ENCODE measurements around the gene SYT8. TPM values are rescaled to one million over a fixed set of nuclear protein-coding genes. Genes with fewer than 3 reads are reported as not detected.

SYT8 gene
- total RNA-seq, 1 donor from 2014 or later, result not detected

DNA sequence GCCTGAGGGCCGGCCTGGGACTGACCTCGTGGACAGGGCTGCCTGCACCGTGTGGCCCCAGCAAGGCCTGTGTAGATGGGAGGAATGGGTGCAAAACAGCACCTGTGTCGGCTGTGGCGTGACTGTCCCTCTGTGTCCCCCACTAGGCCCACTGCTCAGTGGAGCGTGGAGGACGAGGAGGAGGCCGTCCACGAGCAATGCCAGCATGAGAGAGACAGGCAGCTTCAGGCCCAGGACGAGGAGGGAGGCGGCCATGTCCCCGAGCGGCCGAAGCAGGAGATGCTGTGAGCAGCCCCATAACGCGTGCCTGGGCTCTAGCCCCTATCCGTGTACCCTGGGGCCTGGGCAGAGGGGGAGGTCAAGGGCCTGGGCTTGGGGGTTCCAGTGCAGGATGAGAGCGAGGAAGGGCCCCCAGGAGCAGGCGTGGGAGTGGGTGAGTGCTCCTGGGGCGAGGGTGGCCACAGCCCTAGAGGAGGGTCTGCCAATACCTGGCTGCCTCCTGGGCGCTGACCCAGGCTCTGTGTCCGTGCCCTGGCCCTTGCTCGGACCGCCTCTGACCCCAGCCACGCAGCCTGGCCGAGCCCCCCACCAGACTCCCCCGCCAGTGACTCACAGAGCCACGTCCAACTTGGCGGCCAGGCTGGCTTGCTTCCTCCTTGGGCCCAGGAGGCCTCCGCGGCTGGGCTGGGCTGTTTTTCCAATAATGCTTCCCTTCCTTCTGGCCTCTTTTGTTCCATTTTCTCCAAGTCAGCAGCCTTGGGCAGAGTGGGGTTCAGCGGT, 45.3 kb downstream of the SYT8 start:
- TF ChIP-seq, protein P1, sequence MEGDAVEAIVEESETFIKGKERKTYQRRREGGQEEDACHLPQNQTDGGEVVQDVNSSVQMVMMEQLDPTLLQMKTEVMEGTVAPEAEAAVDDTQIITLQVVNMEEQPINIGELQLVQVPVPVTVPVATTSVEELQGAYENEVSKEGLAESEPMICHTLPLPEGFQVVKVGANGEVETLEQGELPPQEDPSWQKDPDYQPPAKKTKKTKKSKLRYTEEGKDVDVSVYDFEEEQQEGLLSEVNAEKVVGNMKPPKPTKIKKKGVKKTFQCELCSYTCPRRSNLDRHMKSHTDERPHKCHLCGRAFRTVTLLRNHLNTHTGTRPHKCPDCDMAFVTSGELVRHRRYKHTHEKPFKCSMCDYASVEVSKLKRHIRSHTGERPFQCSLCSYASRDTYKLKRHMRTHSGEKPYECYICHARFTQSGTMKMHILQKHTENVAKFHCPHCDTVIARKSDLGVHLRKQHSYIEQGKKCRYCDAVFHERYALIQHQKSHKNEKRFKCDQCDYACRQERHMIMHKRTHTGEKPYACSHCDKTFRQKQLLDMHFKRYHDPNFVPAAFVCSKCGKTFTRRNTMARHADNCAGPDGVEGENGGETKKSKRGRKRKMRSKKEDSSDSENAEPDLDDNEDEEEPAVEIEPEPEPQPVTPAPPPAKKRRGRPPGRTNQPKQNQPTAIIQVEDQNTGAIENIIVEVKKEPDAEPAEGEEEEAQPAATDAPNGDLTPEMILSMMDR (IDR thresholded peaks at IDR 0.05; ENCODE audit: borderline replicate concordance), result no peak
- DNase-seq, result peak; percentile 84
- intact Hi-C loops (cut with micrococcal nuclease), result loop anchor here (5.0 kb wide), 1 partner anchor 42 kb away; no protein-coding TSS in a partner anchor
- H3K9me3 ChIP-seq (replicated peaks), result no peaks in the 10 kb centered on the region
- no peaks in the 10 kb centered on the region for H3K27me3 ChIP-seq (ENCODE audit: low read depth)
- H3K36me3 ChIP-seq, result peaks cover 12% of the 10 kb centered on the region
- H3K4me3 ChIP-seq, result peak overlapping the region; percentile 45
- H3K4me1 ChIP-seq, result peaks cover 80% of the 10 kb centered on the region
- H3K27ac ChIP-seq (replicated peaks), result peak overlapping the region; percentile 97

DNA sequence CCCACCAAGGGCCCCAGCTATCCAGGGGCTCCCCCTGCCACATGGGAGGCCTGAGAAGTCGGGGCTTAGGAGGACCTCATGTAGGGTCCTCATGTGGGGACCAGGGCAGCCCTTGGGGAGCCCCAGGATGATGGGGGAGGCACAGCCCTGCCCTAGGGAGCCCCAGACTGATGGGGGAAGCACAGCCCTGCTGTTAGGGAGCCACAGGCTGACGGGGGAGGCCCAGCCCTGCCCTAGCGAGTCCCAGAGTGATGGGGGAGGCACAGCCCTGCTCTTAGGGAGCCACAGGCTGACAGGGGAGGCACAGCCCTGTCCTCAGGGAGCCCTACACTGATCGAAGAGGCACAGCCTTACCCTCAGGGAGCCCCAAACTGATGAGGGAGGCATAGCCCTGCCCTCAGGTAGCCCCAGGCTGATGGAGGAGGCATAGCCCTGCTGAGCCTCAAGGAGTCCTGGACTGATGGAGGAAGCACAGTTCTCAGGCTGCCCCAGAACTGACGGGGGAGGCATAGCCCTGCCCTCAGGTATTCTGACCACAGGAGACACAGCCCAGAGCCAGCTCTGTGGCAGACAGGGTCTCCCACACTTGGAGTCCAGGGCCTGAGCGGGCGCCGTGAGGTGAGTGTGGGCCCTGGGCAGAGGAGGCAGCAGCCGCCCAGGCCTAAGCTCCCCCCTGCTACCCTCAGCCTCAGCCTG, 46.1 kb downstream of the SYT8 start:
- Histone ChIP-seq H3K36me3 (peaks cover 14% of the 10 kb centered on the region), H3K4me1 (peaks cover 73% of the 10 kb centered on the region), H3K9me3 (replicated peaks) (no peaks in the 10 kb centered on the region), H3K4me3 (peak overlapping the region; percentile 45), H3K27ac (replicated peaks) (peak overlapping the region; percentile 97), H3K27me3 (ENCODE audit: low read depth) (no peaks in the 10 kb centered on the region)
- DNase-seq, result peak; percentile 19
- TF ChIP-seq, protein P1 (IDR thresholded peaks at IDR 0.05; ENCODE audit: borderline replicate concordance), result no peak
- intact Hi-C loops (cut with micrococcal nuclease), result loop anchor here (5.0 kb wide), 1 partner anchor 41 kb away; no protein-coding TSS in a partner anchor

DNA sequence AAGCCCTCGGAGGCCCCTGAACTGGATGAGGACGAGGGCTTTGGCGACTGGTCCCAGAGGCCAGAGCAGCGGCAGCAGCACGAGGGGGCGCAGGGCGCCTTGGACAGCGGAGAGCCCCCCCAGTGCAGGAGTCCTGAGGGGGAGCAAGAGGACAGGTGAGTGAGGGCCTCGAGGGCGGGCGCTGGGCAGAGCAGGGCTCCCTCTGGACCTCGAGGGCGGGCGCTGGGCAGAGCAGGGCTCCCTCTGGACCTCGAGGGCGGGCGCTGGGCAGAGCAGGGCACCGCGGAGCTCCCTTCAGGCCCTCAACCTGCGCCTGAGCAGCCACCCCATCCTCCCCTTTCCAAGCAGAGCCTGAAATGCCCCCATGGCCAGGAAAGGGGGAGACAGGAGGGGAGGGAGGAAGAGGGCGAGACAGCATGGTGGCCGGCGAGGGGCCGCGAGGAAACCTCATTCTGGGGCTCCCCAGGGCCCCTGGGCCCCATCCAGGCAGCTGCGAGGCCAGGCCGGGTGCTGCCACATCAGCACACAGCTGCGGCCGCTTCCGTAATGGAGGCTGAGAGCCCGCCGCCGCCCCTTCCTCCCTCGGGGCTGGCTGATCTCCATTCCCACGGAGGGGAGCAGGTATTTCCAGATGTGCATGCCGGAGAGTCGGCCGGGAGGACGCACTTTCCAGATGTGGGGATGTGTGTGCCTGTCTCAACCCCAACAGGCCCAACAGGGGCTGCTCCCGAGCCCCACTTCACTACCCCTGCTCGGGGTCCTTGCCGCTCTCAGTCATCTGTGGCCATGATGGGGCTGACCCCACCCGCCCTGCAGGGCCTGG, 46.9 kb downstream of the SYT8 start:
- peaks cover 14% of the 10 kb centered on the region for H3K36me3 ChIP-seq

DNA sequence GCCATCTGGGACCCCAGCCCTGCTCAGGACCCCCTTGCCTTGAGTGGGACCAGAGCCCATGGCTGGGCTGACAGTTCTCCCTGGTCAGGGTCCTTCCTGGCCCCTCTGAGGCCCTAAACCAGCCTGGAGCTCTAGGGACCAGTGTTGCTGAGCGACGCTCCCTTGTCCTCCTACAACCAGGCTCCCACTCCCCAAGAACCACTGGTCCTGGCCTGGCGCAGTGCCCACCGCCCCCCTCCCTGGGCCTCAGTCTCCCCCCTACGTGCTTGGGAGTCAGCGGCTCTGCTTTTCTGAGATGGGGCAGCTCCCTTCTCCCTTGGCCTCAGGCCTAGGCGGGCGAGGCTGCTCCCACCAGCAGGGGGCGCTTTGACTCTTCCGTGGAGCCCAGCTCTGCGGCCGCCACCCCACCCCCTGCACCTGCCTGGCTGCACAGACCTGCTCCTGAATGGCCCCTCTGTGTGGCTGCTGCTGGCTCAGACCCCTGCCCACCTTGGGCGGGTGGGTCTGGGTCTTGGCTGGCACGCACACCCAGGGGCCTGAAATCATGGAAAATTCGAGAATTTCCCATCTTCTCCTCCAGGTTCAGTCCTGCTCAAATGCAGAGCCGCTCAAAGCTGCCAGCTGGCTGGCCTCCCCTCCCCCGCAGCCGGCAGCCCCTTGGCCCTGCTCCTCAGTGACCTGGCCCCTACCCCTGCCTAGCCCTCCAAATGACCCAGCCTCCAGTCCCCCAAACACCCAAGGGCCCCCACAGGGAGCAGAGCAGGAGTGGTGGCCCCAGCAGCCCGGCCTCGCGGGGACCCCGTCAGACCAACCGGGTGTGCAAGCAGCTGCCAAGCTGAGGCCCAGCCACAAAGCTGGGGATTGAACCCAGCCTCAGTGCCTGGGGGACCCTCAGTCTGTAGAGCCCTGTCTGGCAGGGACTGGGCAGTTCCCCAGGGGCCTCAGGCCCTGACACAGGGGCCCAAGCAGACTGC, 47.8 kb downstream of the SYT8 start:
- Histone ChIP-seq H3K4me1 (peaks cover 56% of the 10 kb centered on the region), H3K36me3 (peaks cover 17% of the 10 kb centered on the region), H3K27ac (replicated peaks) (peak overlapping the region; percentile 97), H3K27me3 (ENCODE audit: low read depth) (no peaks in the 10 kb centered on the region), H3K9me3 (replicated peaks) (no peaks in the 10 kb centered on the region), H3K4me3 (peak overlapping the region; percentile 45)
- intact Hi-C loops (cut with micrococcal nuclease), result loop anchor here (5.0 kb wide), 1 partner anchor 40 kb away; no protein-coding TSS in a partner anchor
- peak; percentile 88 for DNase-seq
- TF ChIP-seq, protein P1 (IDR thresholded peaks at IDR 0.05; ENCODE audit: borderline replicate concordance), result peak; percentile 96

More for the DNA sequence above, 46.9 kb downstream of the SYT8 start:
- no peaks in the 10 kb centered on the region for H3K27me3 ChIP-seq (ENCODE audit: low read depth)
- H3K27ac ChIP-seq (replicated peaks), result peak overlapping the region; percentile 97
- H3K4me3 ChIP-seq, result peak overlapping the region; percentile 45
- TF ChIP-seq, protein P1 (IDR thresholded peaks at IDR 0.05; ENCODE audit: borderline replicate concordance), result no peak
- intact Hi-C loops (cut with micrococcal nuclease), result loop anchor here (5.0 kb wide), 1 partner anchor 41 kb away; no protein-coding TSS in a partner anchor
- H3K9me3 ChIP-seq (replicated peaks), result no peaks in the 10 kb centered on the region
- H3K4me1 ChIP-seq, result peaks cover 65% of the 10 kb centered on the region
- peak; percentile 79 for DNase-seq

Measured in left ventricle myocardium inferior (tissue), 1 donor.